ENCODE data around the gene RASAL1.

- TF ChIP-seq POLR2AphosphoS5 (IDR thresholded peaks at IDR 0.05; ENCODE audit: low read depth, low read length) (no peak), REST (IDR thresholded peaks at IDR 0.05; ENCODE audit: insufficient read depth in 1 of 2, low read depth in 2 of 2, low read length in 2 of 2) (no peak)
These were observed 8.4 kb upstream of the RASAL1 start for GRCh38 chr12:113143959-113144358.

Measured in PFSK-1 (cell line).